ENCODE results near the gene KRTAP9-6.

KRTAP9-6 gene

GRCh38 chr17:41311111-41311510 is 45.9 kb downstream of the KRTAP9-6 start:
- in situ Hi-C loops (cut with MboI; ENCODE audit: low sequenced_read_pairs, unreplicated experiment) = loop anchor here (25.0 kb wide), 1 partner anchor 399 kb away; no protein-coding TSS in a partner anchor
- DNase-seq (ENCODE audit: low spot score) = no peak
- no peak for TF ChIP-seq CTCF (IDR thresholded peaks at IDR 0.05; ENCODE audit: borderline replicate concordance, control extremely low read depth, extremely low read depth, insufficient read depth, missing control alignments)

GRCh38 chr17:41315204-41315794 is 50.1 kb downstream of the KRTAP9-6 start, which contains the start of gene KRTAP17-1:
KRTAP17-1 (minus strand) TSS chr17:41315710; CDS start chr17:41315650, 60 bp downstream.
- DNase-seq (ENCODE audit: low spot score) = no peak
- no peak for TF ChIP-seq CTCF (IDR thresholded peaks at IDR 0.05; ENCODE audit: borderline replicate concordance, control extremely low read depth, extremely low read depth, insufficient read depth, missing control alignments)
- in situ Hi-C loops (cut with MboI; ENCODE audit: low sequenced_read_pairs, unreplicated experiment) = loop anchor here (25.0 kb wide), 1 partner anchor 403 kb away; no protein-coding TSS in a partner anchor

Measured in GM13976 (cell line).